Stimulated activated naive B cell treated with anti-CD40 and anti-IgM and Interleukin-4, amounts not matched to agents 10 μg/mL and 1 μg/mL and 100 μg/mL, for 72 hours (primary cell): ENCODE measurements around the gene GCFC2.

Experiments used
- ATAC-seq, 2 donors: fragments of 150-1000 bp; cut with Tn5 transposase; replicated peaks; 2 replicates each; pipeline ENCODE4 v1.10.0; 2021; ENCODE audit warnings: moderate library complexity in 1 of 2
- DNase-seq: peaks from one replicate; pipeline ENCODE4 v3.0.0; 2021
- H3K27ac Mint-ChIP-seq: one replicate; pipeline ENCODE4 v1.8.0; 2022; ENCODE audit warnings: mild to moderate bottlenecking, mixed read lengths
- H3K27me3 Mint-ChIP-seq, 2 donors: one replicate each; pipeline ENCODE4 v1.8.0; 2022; ENCODE audit warnings: mixed read lengths in 2 of 2
- H3K36me3 Mint-ChIP-seq, 2 donors: one replicate each; pipeline ENCODE4 v1.8.0; 2022; ENCODE audit warnings: mixed read lengths in 2 of 2, mild to moderate bottlenecking in 1 of 2
- H3K4me1 Mint-ChIP-seq, 2 donors: one replicate each; pipeline ENCODE4 v1.8.0; 2022; ENCODE audit warnings: mixed read lengths in 2 of 2, mild to moderate bottlenecking in 1 of 2
- H3K4me3 Mint-ChIP-seq, 2 donors: one replicate each; pipeline ENCODE4 v1.8.0; 2022; ENCODE audit warnings: mild to moderate bottlenecking in 2 of 2, mixed read lengths in 2 of 2, moderate library complexity in 1 of 2
- H3K9me3 Mint-ChIP-seq, 2 donors: one replicate each; pipeline ENCODE4 v1.8.0; 2022; ENCODE audit warnings: mixed read lengths in 2 of 2, mild to moderate bottlenecking in 1 of 2

GCFC2 gene

DNA sequence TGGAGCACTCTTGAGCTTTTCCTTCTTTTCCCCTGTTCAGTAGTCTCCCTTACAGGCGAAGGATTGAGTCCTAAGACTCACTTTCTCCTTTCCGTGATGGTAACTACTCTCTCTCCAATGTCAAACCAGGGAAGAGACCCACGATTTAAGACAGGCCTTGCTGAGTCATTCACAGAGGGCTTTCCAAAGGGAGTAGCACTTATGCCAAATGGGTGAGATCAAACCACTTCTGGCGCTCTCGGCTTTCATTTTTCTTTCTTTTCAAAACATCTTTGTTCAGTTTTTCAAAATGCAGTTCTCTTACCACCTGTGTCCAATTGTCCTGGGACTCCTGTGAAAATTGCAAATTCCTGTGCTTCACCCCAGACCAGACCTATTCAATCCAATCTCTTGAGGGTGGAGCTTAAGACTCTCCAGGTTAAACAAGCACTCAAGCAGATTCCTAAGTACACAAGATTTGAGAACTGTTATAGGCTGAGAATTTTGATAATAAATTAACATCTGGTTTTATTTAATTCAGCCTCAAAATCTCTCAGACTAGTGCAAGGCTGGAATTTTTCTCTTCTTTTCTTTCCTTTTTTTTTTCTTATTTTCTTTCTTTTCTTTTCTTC, 78.5 kb downstream of the GCFC2 start:
- H3K4me3 Mint-ChIP-seq = no peak overlapping the region
- H3K9me3 Mint-ChIP-seq = no peaks in the 10 kb centered on the region
- DNase-seq = no peak
- no peak for ATAC-seq
- no peaks in the 10 kb centered on the region for H3K36me3 Mint-ChIP-seq
- no peak overlapping the region for H3K27ac Mint-ChIP-seq
- peaks cover 16 to 32% of the 10 kb centered on the region in 2 donors for H3K27me3 Mint-ChIP-seq
- H3K4me1 Mint-ChIP-seq = no peaks in the 10 kb centered on the region

DNA sequence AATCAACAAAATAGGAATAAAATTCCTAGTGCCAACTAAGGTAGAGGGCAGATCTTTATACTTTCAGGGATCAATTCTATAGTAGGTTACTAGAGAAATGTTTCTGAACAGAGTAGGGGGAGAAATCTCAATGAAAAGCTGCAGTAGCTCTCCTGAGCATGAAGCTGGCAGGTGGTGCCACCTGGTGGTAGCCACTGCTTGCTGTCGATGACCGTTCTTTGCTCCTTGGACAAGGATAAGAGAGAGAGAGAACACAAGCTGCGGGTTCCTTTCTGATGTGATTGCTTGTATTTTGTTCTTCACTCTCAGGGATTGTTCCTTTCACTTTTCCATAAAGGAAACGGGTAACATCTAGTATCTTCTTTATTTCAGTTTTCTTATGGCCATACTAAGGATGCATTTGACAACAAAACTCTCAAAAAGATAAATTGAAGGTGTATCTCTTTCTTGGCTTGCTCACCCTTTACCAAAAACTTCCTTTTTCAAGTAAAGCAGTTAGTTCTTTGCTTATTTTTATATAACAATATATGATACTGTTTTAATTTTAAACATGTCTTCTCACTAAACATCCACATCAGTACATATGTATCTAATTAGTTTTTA, 82.7 kb downstream of the GCFC2 start:
- ATAC-seq = peak; percentile 77 to 91
- peak; percentile 35 for DNase-seq
- Mint-ChIP-seq H3K4me3 (no peak overlapping the region), H3K9me3 (no peaks in the 10 kb centered on the region), H3K36me3 (no peaks in the 10 kb centered on the region), H3K4me1 (no peaks in the 10 kb centered on the region), H3K27ac (no peak overlapping the region), H3K27me3 (peaks cover 33 to 38% of the 10 kb centered on the region in 2 donors)

DNA sequence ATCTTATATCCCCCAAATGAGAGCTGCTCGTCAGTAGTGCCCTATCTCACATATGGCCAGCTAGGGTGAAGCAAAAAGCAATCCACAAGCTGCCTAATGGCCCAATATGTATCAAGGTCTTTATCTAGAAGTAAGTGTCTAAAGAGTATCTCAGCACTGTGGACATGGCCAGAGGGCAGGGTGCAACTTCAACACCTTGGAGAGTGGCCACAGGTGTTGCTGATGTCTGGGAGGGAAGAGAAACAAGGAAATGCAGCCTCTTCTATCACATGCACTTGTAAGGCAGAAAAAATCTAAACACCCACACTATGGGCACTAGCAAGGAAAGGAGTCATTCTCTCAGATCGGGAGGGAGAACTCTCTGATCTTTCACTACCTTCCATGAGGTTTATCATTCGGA, 87.8 kb downstream of the GCFC2 start:
- ATAC-seq = no peak
- Mint-ChIP-seq H3K27ac (no peak overlapping the region), H3K27me3 (peaks cover 24 to 57% of the 10 kb centered on the region in 2 donors), H3K4me3 (no peak overlapping the region), H3K4me1 (no peaks in the 10 kb centered on the region), H3K9me3 (peaks cover 0 to under 1% of the 10 kb centered on the region in 2 donors), H3K36me3 (no peaks in the 10 kb centered on the region)
- no peak for DNase-seq

DNA sequence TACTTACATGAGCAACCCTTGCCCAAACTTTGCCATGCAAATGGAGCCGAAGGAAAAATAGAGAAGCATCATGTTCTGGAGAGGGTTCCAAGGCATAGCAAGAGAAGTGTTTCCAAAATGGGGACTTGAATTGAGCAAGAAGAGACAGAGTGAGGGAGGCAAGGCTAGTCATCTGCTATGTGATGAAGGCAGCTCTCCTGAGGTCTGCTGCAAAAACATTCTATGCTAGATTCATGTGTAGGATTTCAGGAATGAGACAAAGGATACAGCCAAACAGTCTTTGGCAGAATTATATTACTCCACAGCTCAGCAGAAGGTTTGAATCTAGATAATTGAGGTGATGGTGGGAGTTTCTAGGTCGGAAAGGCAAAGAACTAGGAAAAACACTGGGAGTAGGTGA, 88.2 kb downstream of the GCFC2 start:
- Mint-ChIP-seq H3K4me1 (no peaks in the 10 kb centered on the region), H3K27ac (no peak overlapping the region), H3K36me3 (no peaks in the 10 kb centered on the region), H3K9me3 (peaks cover 0 to 2% of the 10 kb centered on the region in 2 donors), H3K27me3 (peaks cover 24 to 61% of the 10 kb centered on the region in 2 donors), H3K4me3 (no peak overlapping the region)
- DNase-seq (no peak), ATAC-seq (no peak)

DNA sequence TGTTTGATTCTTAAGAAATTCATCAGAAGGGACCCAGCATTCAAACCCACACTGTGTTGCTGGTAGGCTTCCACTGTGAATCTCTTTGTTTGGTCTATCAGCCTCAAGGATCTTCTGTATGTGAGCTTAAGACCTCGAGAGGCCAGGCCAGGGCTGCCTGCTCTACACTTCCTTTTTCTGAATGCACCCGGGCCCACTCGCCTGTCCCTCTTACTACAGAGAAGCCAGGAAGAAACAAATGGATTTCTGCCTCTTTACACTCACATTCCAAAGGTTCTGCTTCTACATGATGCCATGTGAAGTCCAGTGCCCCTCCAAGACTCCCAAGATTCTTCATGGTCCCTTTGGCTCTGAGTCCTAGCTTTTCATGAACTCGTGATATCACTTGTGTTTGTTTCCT, 89.5 kb downstream of the GCFC2 start:
- no peaks in the 10 kb centered on the region for H3K4me1 Mint-ChIP-seq
- H3K36me3 Mint-ChIP-seq = no peaks in the 10 kb centered on the region
- peaks cover 20 to 62% of the 10 kb centered on the region in 2 donors for H3K27me3 Mint-ChIP-seq
- H3K9me3 Mint-ChIP-seq = peaks cover 0 to 4% of the 10 kb centered on the region in 2 donors
- no peak for DNase-seq
- H3K4me3 Mint-ChIP-seq = no peak overlapping the region
- ATAC-seq = no peak
- H3K27ac Mint-ChIP-seq = no peak overlapping the region

DNA sequence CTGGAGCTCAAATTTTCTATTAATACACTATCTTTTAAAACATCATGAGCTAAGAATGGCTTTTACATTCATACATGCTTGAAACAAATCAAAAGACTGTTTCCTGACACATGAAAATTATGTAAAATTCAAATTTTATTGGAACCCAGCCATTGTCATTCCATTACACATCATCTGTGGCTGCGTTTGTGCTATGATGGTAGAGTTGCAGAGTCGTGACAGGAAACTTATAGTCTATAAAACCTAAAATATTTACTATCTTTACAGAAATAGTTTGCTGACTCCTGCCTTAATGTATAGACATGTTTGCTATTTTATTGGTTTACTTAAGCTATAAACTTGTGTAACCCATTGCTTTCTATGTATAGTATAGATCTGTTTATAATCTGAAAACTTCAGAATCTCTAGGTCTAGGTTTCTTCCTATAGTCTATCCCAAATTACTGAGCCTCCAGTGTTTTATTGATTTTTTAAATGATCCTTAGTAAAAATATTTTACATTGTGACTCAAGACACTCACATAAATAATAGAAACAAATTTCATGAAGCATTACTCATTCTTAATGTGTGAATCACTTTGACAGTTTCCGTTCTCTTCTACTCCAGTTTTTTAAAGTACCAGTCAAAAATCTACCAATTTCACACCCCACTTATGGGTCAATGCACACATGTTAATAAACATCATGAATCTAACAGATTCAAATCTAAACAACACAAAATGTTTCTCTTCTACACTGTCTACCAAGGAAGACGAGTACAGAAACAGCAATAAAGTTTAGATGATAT, 90.6 kb downstream of the GCFC2 start:
- DNase-seq (no peak), ATAC-seq (no peak)
- Mint-ChIP-seq H3K4me3 (no peak overlapping the region), H3K27ac (no peak overlapping the region), H3K36me3 (no peaks in the 10 kb centered on the region), H3K27me3 (peaks cover 19 to 55% of the 10 kb centered on the region in 2 donors), H3K4me1 (no peaks in the 10 kb centered on the region), H3K9me3 (peaks cover 0 to 4% of the 10 kb centered on the region in 2 donors)

DNA sequence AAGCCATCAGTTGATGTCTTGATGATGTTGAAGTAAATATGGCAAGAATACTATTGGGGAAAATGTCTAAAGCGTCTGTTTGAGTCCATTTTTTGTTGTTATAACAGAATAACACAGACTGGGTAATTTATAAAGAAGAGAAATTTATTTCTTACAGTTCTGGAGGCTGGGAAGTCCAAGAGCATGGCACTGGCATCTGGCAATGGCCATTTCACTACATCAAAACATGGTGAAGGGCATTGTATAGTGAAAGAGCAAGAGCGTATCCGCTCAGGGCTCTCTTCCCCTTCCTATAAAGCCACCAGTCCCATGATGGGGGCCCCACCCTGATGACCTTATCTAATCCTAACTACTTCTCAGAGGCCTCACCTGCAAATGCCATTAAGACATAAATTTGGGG, 93.8 kb downstream of the GCFC2 start:
- no peak overlapping the region for H3K27ac Mint-ChIP-seq
- ATAC-seq (no peak), DNase-seq (no peak)
- no peaks in the 10 kb centered on the region for H3K36me3 Mint-ChIP-seq
- H3K9me3 Mint-ChIP-seq = peaks cover 0 to 4% of the 10 kb centered on the region in 2 donors
- no peak overlapping the region for H3K4me3 Mint-ChIP-seq
- no peaks in the 10 kb centered on the region for H3K4me1 Mint-ChIP-seq
- peaks cover 20 to 52% of the 10 kb centered on the region in 2 donors for H3K27me3 Mint-ChIP-seq

DNA sequence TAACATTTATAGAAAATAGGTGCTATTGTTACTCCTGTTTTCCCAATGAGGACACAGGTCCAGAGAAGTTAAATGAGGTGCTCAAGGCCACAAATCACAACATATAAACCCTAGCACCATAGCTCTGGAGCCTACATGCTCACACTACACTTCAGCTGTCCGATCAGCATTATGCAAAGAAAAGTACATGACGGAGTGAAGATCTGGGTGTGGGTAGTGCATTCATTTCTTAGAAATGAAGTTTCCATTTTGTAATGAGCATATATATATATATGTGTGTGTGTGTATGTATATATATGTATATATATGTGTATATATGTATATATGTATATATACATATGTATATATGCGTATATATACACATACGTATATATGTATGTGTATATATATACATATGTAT, 94.3 kb downstream of the GCFC2 start:
- no peak for ATAC-seq
- no peak overlapping the region for H3K4me3 Mint-ChIP-seq
- DNase-seq = no peak
- H3K27ac Mint-ChIP-seq = no peak overlapping the region
- H3K4me1 Mint-ChIP-seq = no peaks in the 10 kb centered on the region
- peaks cover 25 to 53% of the 10 kb centered on the region in 2 donors for H3K27me3 Mint-ChIP-seq
- H3K36me3 Mint-ChIP-seq = no peaks in the 10 kb centered on the region
- peaks cover 0 to 6% of the 10 kb centered on the region in 2 donors for H3K9me3 Mint-ChIP-seq

DNA sequence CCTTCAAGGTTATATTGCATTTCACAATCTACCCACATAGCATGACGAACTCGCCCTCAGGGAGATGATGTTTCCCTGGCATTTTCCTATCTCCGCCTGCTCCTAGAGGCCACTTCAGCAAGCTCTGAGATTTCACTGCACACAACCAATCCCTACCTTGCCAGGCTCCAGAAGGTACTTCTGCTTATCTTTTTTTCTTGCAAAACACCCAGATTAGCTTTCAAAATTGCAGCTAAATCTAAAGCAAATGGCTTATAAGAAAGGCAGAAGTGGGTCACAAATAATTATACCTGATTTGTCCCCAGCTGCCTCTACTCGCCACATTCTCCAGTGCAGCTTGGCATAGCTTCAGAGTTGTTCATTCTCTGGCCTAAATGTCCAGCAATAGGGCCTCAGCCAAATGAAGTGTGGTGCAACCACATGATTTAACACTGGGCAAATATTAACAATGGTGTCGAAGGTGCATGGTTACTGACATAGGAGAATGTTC, 96.5 kb downstream of the GCFC2 start:
- H3K27me3 Mint-ChIP-seq = peaks cover 35 to 60% of the 10 kb centered on the region in 2 donors
- H3K36me3 Mint-ChIP-seq = no peaks in the 10 kb centered on the region
- no peak for DNase-seq
- H3K4me3 Mint-ChIP-seq = no peak overlapping the region
- H3K27ac Mint-ChIP-seq = no peak overlapping the region
- no peak for ATAC-seq
- H3K9me3 Mint-ChIP-seq = peaks cover 0 to 6% of the 10 kb centered on the region in 2 donors
- peaks cover 0 to under 1% of the 10 kb centered on the region in 2 donors for H3K4me1 Mint-ChIP-seq

DNA sequence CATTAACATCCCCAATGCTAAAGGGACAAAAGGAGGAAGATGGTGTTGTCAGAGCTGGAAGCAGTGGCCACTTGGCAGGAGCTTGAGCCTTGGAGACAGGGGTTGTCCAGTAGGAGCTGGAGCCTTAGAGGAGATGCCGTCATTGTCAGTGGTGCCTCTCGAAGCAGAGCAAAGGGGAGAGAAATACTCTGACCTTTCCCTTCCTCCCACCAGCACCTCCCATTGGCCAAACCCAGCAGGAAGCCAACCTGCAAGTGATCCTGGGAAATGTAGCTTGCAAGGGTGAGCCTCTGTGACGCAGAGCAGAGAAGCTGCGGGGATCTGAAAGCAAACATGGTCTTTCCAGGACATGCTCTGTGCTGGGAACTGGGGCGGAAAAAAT, 97.9 kb downstream of the GCFC2 start:
- H3K36me3 Mint-ChIP-seq = no peaks in the 10 kb centered on the region
- no peak for ATAC-seq
- DNase-seq = no peak
- H3K9me3 Mint-ChIP-seq = peaks cover 0 to 5% of the 10 kb centered on the region in 2 donors
- H3K27me3 Mint-ChIP-seq = peaks cover 43 to 61% of the 10 kb centered on the region in 2 donors
- peaks cover 8 to 10% of the 10 kb centered on the region in 2 donors for H3K4me1 Mint-ChIP-seq
- no peak overlapping the region for H3K4me3 Mint-ChIP-seq
- no peak overlapping the region for H3K27ac Mint-ChIP-seq
